IMR-90 (cell line): Measurements from ENCODE around the gene SCYL3. TPM values are rescaled to one million over a fixed set of nuclear protein-coding genes. Genes with fewer than 3 reads are reported as not detected.

ENCODE experiments used
- ATAC-seq: fragments of 200-7000 bp; cut with Tn5 transposase; 2 replicates; pipeline ENCODE4 v1.9.1; 2020; ENCODE audit warnings: low read depth, mild to moderate bottlenecking, moderate library complexity
- BruUV-seq: library from RNA; stranded (reverse); fragments of 400-500 nt; replicated peaks from 2 replicates; lab custom pipeline; 2021; lab: Mats Ljungman, UMichigan
- CTCF ChIA-PET: fragments of 300-600 bp; formaldehyde crosslinking; extraction: SDS; loops from one replicate; lab custom pipeline; 2021; ENCODE audit warnings: antibody characterized with exemption; lab: Yijun Ruan, JAX
- POLR2A ChIA-PET: fragments of 300-600 bp; sonication (Branson Sonifier 250); formaldehyde crosslinking; loops from one replicate; lab custom pipeline; 2022; ENCODE audit warnings: antibody characterized with exemption; ENCODE audit not compliant: unreplicated experiment; lab: Charles Lee
- DNase-seq: peaks from one replicate; pipeline ENCODE4 v3.0.0; 2013
- H2AFZ ChIP-seq: replicated peaks from 2 replicates; pipeline ENCODE3; 2013; ENCODE audit warnings: low read length, mild to moderate bottlenecking; ENCODE audit not compliant: poor library complexity
- H2AK5ac ChIP-seq: 2 replicates; pipeline ENCODE4 v1.6.1; 2013; ENCODE audit warnings: low read depth, low read length, inconsistent platforms
- H2AK9ac ChIP-seq: replicated peaks from 2 replicates; pipeline ENCODE3; 2013; ENCODE audit warnings: mild to moderate bottlenecking, low read depth, low read length, moderate library complexity; ENCODE audit not compliant: poor library complexity
- H2BK120ac ChIP-seq: 2 replicates; pipeline ENCODE4 v1.6.1; 2013; ENCODE audit warnings: low read depth, low read length, inconsistent platforms
- H2BK15ac ChIP-seq: 3 replicates; pipeline ENCODE4 v1.6.1; 2013; ENCODE audit warnings: low read depth, low read length, inconsistent platforms
- H2BK20ac ChIP-seq: 2 replicates; pipeline ENCODE4 v1.6.1; 2013; ENCODE audit warnings: low read depth, mild to moderate bottlenecking, inconsistent platforms, low read length, moderate library complexity
- H2BK5ac ChIP-seq: 2 replicates; pipeline ENCODE4 v1.6.1; 2013; ENCODE audit warnings: mild to moderate bottlenecking, low read depth, low read length, inconsistent platforms; ENCODE audit not compliant: poor library complexity, severe bottlenecking
- H3K14ac ChIP-seq: replicated peaks from 2 replicates; pipeline ENCODE4 v1.6.1; 2013; ENCODE audit warnings: low read depth, low read length, inconsistent platforms
- H3K18ac ChIP-seq: 2 replicates; pipeline ENCODE4 v1.6.1; 2013; ENCODE audit warnings: low read depth, low read length, control low read depth
- H3K23ac ChIP-seq: 2 replicates; pipeline ENCODE4 v1.6.1; 2013; ENCODE audit warnings: low read depth, low read length, inconsistent platforms
- H3K27ac ChIP-seq: 2 replicates; pipeline ENCODE4 v1.5.1; 2013; ENCODE audit warnings: mild to moderate bottlenecking, control low read depth, low read length; ENCODE audit not compliant: insufficient read depth
- H3K27me3 ChIP-seq: 2 replicates; pipeline ENCODE4 v1.6.1; 2013; ENCODE audit warnings: low read length; ENCODE audit not compliant: control insufficient read depth, insufficient read depth
- H3K36me3 ChIP-seq: 2 replicates; pipeline ENCODE4 v1.6.1; 2013; ENCODE audit warnings: low read length, mixed read lengths; ENCODE audit not compliant: control insufficient read depth, insufficient read depth
- H3K4ac ChIP-seq: 2 replicates; pipeline ENCODE4 v1.6.1; 2013; ENCODE audit warnings: low read depth, low read length, inconsistent platforms
- H3K4me1 ChIP-seq: 2 replicates; pipeline ENCODE4 v1.6.1; 2013; ENCODE audit warnings: low read length, mixed read lengths; ENCODE audit not compliant: control insufficient read depth, insufficient read depth
- H3K4me2 ChIP-seq: 2 replicates; pipeline ENCODE4 v1.6.1; 2013; ENCODE audit warnings: low read depth, mild to moderate bottlenecking, control low read depth, low read length, moderate library complexity
- H3K4me3 ChIP-seq: 2 replicates; pipeline ENCODE4 v1.5.1; 2013; ENCODE audit warnings: low read depth, mild to moderate bottlenecking, control low read depth, low read length, moderate library complexity; ENCODE audit not compliant: insufficient read depth
- H3K56ac ChIP-seq: 2 replicates; pipeline ENCODE4 v1.6.1; 2013; ENCODE audit warnings: low read length, inconsistent platforms; ENCODE audit not compliant: insufficient read depth; ENCODE audit errors: extremely low read depth
- H3K79me1 ChIP-seq, 2 experiments: 2 replicates each; pipeline ENCODE4 v1.6.1; 2013; ENCODE audit warnings: low read length in 2 of 2, inconsistent platforms in 1 of 2, low read depth in 1 of 2
- H3K9ac ChIP-seq: 2 replicates; pipeline ENCODE4 v1.6.1; 2013; ENCODE audit warnings: low read depth, low read length, control low read depth
- H3K9me1 ChIP-seq: 2 replicates; pipeline ENCODE4 v1.6.1; 2013; ENCODE audit warnings: low read length, inconsistent platforms; ENCODE audit not compliant: insufficient read depth
- H3K9me3 ChIP-seq: 2 replicates; pipeline ENCODE4 v1.6.1; 2013; ENCODE audit warnings: low read length; ENCODE audit not compliant: control insufficient read depth, insufficient read depth
- H4K20me1 ChIP-seq: 2 replicates; pipeline ENCODE4 v1.6.1; 2013; ENCODE audit warnings: low read length, inconsistent platforms; ENCODE audit not compliant: insufficient read depth
- H4K5ac ChIP-seq: 2 replicates; pipeline ENCODE4 v1.6.1; 2013; ENCODE audit warnings: mild to moderate bottlenecking, low read depth, low read length, control low read depth
- H4K8ac ChIP-seq, 2 experiments: 2 replicates each; pipeline ENCODE4 v1.6.1; 2013; ENCODE audit warnings: low read depth in 2 of 2, low read length in 2 of 2, control low read depth in 1 of 2, inconsistent platforms in 1 of 2
- H4K91ac ChIP-seq: 2 replicates; pipeline ENCODE4 v1.6.1; 2013; ENCODE audit warnings: low read depth, low read length, inconsistent platforms; ENCODE audit not compliant: insufficient read depth
- CEBPB ChIP-seq: IDR thresholded peaks from 2 replicates; pipeline ENCODE4 v1.6.1; 2012; ENCODE audit warnings: low read depth, low read length, improper control_type of control experiment
- CHD1 ChIP-seq: IDR thresholded peaks from 2 replicates; pipeline ENCODE4 v1.6.1; 2012; ENCODE audit warnings: low read depth, low read length, improper control_type of control experiment
- FOS ChIP-seq: fragments of 150-350 bp; IDR thresholded peaks from 2 replicates; pipeline ENCODE4 v1.6.1; 2016; ENCODE audit warnings: low read depth, low read length
- MAZ ChIP-seq: IDR thresholded peaks from 2 replicates; pipeline ENCODE4 v1.6.1; 2012; ENCODE audit warnings: low read depth, mild to moderate bottlenecking, low read length, improper control_type of control experiment, moderate library complexity, borderline replicate concordance
- NFE2L2 ChIP-seq: fragments of 150-350 bp; IDR thresholded peaks from 2 replicates; pipeline ENCODE4 v1.6.1; 2016; ENCODE audit warnings: low read depth, mild to moderate bottlenecking, low read length
- POLR2A ChIP-seq: IDR thresholded peaks from 2 replicates; pipeline ENCODE4 v1.6.1; 2012; ENCODE audit warnings: mild to moderate bottlenecking, low read depth, low read length
- RAD21 ChIP-seq: IDR thresholded peaks from 2 replicates; pipeline ENCODE4 v1.6.1; 2012; ENCODE audit warnings: low read length, improper control_type of control experiment
- RCOR1 ChIP-seq: IDR thresholded peaks from 2 replicates; pipeline ENCODE4 v1.6.1; 2012; ENCODE audit warnings: mild to moderate bottlenecking, low read length, improper control_type of control experiment; ENCODE audit not compliant: insufficient replicate concordance
- RFX5 ChIP-seq: IDR thresholded peaks from 2 replicates; pipeline ENCODE4 v1.8.0; 2012; ENCODE audit warnings: low read depth, mild to moderate bottlenecking, low read length, moderate library complexity
- SMC3 ChIP-seq: fragments of 150-350 bp; IDR thresholded peaks from 2 replicates; pipeline ENCODE4 v1.6.1; 2016; ENCODE audit warnings: low read depth, mild to moderate bottlenecking, antibody characterized with exemption, low read length, moderate library complexity
- USF2 ChIP-seq: fragments of 150-350 bp; IDR thresholded peaks from 2 replicates; pipeline ENCODE4 v1.6.1; 2017; ENCODE audit warnings: mild to moderate bottlenecking, antibody characterized with exemption, low read length, low read depth
- dilution Hi-C: fragments of 300-500 bp; cut with HindIII; formaldehyde crosslinking; loops from one replicate; pipeline ENCODE4 v1.14.3; 2018; ENCODE audit warnings: low sequenced_read_pairs; ENCODE audit not compliant: unreplicated experiment
- in situ Hi-C: fragments of 300-500 bp; cut with MboI; formaldehyde crosslinking; loops from 3 replicates; pipeline ENCODE4 v1.14.3; 2019; ENCODE audit warnings: low sequenced_read_pairs, inconsistent platforms, mixed read lengths
- intact Hi-C: fragments of 100-400 bp; cut with micrococcal nuclease; formaldehyde crosslinking; loops from 2 replicates; pipeline ENCODE4 v1.10.0; 2022
- polyA plus RNA-seq, 3 experiments: library from polyadenylated mRNA; depleted of rRNA; stranded (reverse); fragments of >200 nt; gene quantifications; 2 replicates each; pipeline ENCODE4 v1.2.3, GENCODE V29; 2012; ENCODE audit warnings: low replicate concordance in 1 of 3
- total RNA-seq: library from RNA; depleted of rRNA; stranded (reverse); fragments of >200 nt; gene quantifications from 2 replicates; pipeline ENCODE4 v1.2.3, GENCODE V29; 2012
- TF ChIP-seq, protein P1 (sequence below): conservative IDR thresholded peaks from 2 replicates; pipeline ENCODE4 v1.5.1; 2012; ENCODE audit warnings: mild to moderate bottlenecking, low read depth, low read length, improper control_type of control experiment
- TF ChIP-seq, protein P2 (sequence below): fragments of 150-350 bp; IDR thresholded peaks from 2 replicates; pipeline ENCODE4 v1.6.1; 2016; ENCODE audit warnings: low read depth, mild to moderate bottlenecking, low read length, moderate library complexity, borderline replicate concordance

The SCYL3 gene
- total and polyA plus RNA-seq, 2 of the 4 experiments (the other 2 are of a cell fraction), result 3.9 to 8.4 TPM

- no peak overlapping the region for H2AFZ ChIP-seq
- no peaks in the 10 kb centered on the region for H3K4me1 ChIP-seq
- BruUV-seq, result no TSS peak
- H3K27me3 ChIP-seq, result no peaks in the 10 kb centered on the region
- H3K27ac ChIP-seq, result no peak overlapping the region
- no peak overlapping the region for H2BK120ac ChIP-seq
- H4K8ac ChIP-seq, result no peak overlapping the region
- H2AK5ac ChIP-seq, result no peak overlapping the region
- no peak overlapping the region for H3K4me2 ChIP-seq
- H2AK9ac ChIP-seq, result no peak overlapping the region
- peaks cover 3% of the 10 kb centered on the region for H3K36me3 ChIP-seq
- H3K4me3 ChIP-seq, result no peak overlapping the region
- no peak overlapping the region for H2BK5ac ChIP-seq
- H3K56ac ChIP-seq, result no peak overlapping the region
- dilution Hi-C loops, result no loop called here
- in situ Hi-C loops, result no loop called here
- H4K91ac ChIP-seq, result no peak overlapping the region
- DNase-seq (no peak), ATAC-seq (no peak)
- no peak overlapping the region for H3K23ac ChIP-seq
- H3K4ac ChIP-seq, result no peak overlapping the region
- H4K20me1 ChIP-seq, result no peaks in the 10 kb centered on the region
- H3K9me3 ChIP-seq, result no peaks in the 10 kb centered on the region
- H4K5ac ChIP-seq, result no peak overlapping the region
- H3K18ac ChIP-seq, result no peak overlapping the region
- peaks cover 3 to 9% of the 10 kb centered on the region in 2 experiments; a peak in 1 of 4 replicates for H3K79me1 ChIP-seq
- POLR2A ChIA-PET, result no interaction called here
- H2BK15ac ChIP-seq, result no peak overlapping the region
- TF ChIP-seq RFX5 (no peak), POLR2A (no peak), USF2 (no peak), RAD21 (no peak), CHD1 (no peak), RCOR1 (no peak), FOS (no peak), MAZ (no peak), SMC3 (no peak), NFE2L2 (no peak), CEBPB (no peak)
- TF ChIP-seq, protein P1, sequence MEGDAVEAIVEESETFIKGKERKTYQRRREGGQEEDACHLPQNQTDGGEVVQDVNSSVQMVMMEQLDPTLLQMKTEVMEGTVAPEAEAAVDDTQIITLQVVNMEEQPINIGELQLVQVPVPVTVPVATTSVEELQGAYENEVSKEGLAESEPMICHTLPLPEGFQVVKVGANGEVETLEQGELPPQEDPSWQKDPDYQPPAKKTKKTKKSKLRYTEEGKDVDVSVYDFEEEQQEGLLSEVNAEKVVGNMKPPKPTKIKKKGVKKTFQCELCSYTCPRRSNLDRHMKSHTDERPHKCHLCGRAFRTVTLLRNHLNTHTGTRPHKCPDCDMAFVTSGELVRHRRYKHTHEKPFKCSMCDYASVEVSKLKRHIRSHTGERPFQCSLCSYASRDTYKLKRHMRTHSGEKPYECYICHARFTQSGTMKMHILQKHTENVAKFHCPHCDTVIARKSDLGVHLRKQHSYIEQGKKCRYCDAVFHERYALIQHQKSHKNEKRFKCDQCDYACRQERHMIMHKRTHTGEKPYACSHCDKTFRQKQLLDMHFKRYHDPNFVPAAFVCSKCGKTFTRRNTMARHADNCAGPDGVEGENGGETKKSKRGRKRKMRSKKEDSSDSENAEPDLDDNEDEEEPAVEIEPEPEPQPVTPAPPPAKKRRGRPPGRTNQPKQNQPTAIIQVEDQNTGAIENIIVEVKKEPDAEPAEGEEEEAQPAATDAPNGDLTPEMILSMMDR, result no peak
- TF ChIP-seq, protein P2, sequence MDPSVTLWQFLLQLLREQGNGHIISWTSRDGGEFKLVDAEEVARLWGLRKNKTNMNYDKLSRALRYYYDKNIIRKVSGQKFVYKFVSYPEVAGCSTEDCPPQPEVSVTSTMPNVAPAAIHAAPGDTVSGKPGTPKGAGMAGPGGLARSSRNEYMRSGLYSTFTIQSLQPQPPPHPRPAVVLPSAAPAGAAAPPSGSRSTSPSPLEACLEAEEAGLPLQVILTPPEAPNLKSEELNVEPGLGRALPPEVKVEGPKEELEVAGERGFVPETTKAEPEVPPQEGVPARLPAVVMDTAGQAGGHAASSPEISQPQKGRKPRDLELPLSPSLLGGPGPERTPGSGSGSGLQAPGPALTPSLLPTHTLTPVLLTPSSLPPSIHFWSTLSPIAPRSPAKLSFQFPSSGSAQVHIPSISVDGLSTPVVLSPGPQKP, result no peak
- no peak overlapping the region for H3K9ac ChIP-seq
- peaks cover 2% of the 10 kb centered on the region; the same call in 1 of the 2 replicates for H3K9me1 ChIP-seq
- H2BK20ac ChIP-seq, result no peak overlapping the region
- H3K14ac ChIP-seq, result no peak overlapping the region
- CTCF ChIA-PET, result interaction anchor here (0.6 kb wide), 1 partner anchor 300 kb away, joined by 3 read pairs; no protein-coding TSS in a partner anchor
- intact Hi-C loops, result loop anchor here (10.0 kb wide), 1 partner anchor 318 kb away; the partner anchor contains the start of gene SLC19A2
Observed at GRCh38 chr1:169802888-169803287, 90.8 kb downstream of the SCYL3 start.
